SK-N-SH treated with all-trans-retinoic acid at 6 μM for 48 hours (cell line): Measurements from ENCODE around the gene STK17B.

Experiments used
- ATAC-seq: fragments of 200-7000 bp; cut with Tn5 transposase; 3 replicates; pipeline ENCODE4 v1.9.1; 2020; ENCODE audit warnings: mild to moderate bottlenecking, moderate library complexity
- ARNTL ChIP-seq: fragments of 450-650 bp; formaldehyde crosslinking; IDR thresholded peaks from 2 replicates; pipeline ENCODE4 v1.5.0; 2020; ENCODE audit warnings: low read depth, mild to moderate bottlenecking, moderate library complexity, borderline replicate concordance
- BACH2 ChIP-seq: fragments of 250-450 bp; sonication (Bioruptor Pico); IDR thresholded peaks from 2 replicates; pipeline ENCODE4 v1.9.0; 2021; ENCODE audit warnings: mild to moderate bottlenecking, borderline replicate concordance
- CREB5 ChIP-seq: fragments of 250-450 bp; sonication (Bioruptor Pico); IDR thresholded peaks from 2 replicates; pipeline ENCODE4 v1.5.1; 2020; ENCODE audit warnings: low read depth, mild to moderate bottlenecking, moderate library complexity
- CSDC2 ChIP-seq: fragments of 250-450 bp; sonication (Bioruptor Pico); IDR thresholded peaks from 2 replicates; pipeline ENCODE4 v1.5.0; 2020; ENCODE audit warnings: mild to moderate bottlenecking, moderate library complexity
- CSRNP3 ChIP-seq: fragments of 250-450 bp; sonication (Bioruptor Pico); IDR thresholded peaks from 2 replicates; pipeline ENCODE4 v1.5.1; 2021; ENCODE audit warnings: mild to moderate bottlenecking, moderate library complexity
- ESRRG ChIP-seq: fragments of 250-450 bp; sonication (Bioruptor Pico); IDR thresholded peaks from 2 replicates; pipeline ENCODE4 v1.6.1; 2021; ENCODE audit warnings: mild to moderate bottlenecking
- GLIS3 ChIP-seq: fragments of 250-450 bp; sonication (Bioruptor Pico); IDR thresholded peaks from 2 replicates; pipeline ENCODE4 v1.5.0; 2020; ENCODE audit warnings: mild to moderate bottlenecking, moderate library complexity
- ISL1 ChIP-seq: fragments of 250-450 bp; sonication (Bioruptor Pico); IDR thresholded peaks from 2 replicates; pipeline ENCODE4 v2.1.2; 2022; ENCODE audit warnings: mild to moderate bottlenecking, moderate library complexity
- OSR1 ChIP-seq: fragments of 250-450 bp; sonication (Bioruptor Pico); IDR thresholded peaks from 2 replicates; pipeline ENCODE4 v1.8.0; 2022; ENCODE audit warnings: moderate library complexity, mild to moderate bottlenecking, inconsistent platforms
- PATZ1 ChIP-seq: fragments of 250-450 bp; sonication (Bioruptor Pico); IDR thresholded peaks from 2 replicates; pipeline ENCODE4 v1.8.0; 2020; ENCODE audit warnings: mild to moderate bottlenecking, moderate library complexity, borderline replicate concordance
- POU6F1 ChIP-seq: fragments of 250-450 bp; sonication (Bioruptor Pico); IDR thresholded peaks from 2 replicates; pipeline ENCODE4 v1.8.0; 2021; ENCODE audit warnings: low read depth, mild to moderate bottlenecking, moderate library complexity, borderline replicate concordance
- PPARA ChIP-seq: fragments of 250-450 bp; sonication (Bioruptor Pico); IDR thresholded peaks from 2 replicates; pipeline ENCODE4 v1.5.0; 2020; ENCODE audit warnings: mild to moderate bottlenecking, borderline replicate concordance
- RARB ChIP-seq: fragments of 250-450 bp; sonication (Bioruptor Pico); IDR thresholded peaks from 2 replicates; pipeline ENCODE4 v1.8.0; 2021; ENCODE audit warnings: mild to moderate bottlenecking, moderate library complexity
- SNAI2 ChIP-seq: fragments of 250-450 bp; sonication (Bioruptor Pico); IDR thresholded peaks from 2 replicates; pipeline ENCODE4 v1.5.0; 2020; ENCODE audit warnings: mild to moderate bottlenecking, moderate library complexity
- TOX ChIP-seq: fragments of 250-450 bp; sonication (Bioruptor Pico); IDR thresholded peaks from 2 replicates; pipeline ENCODE4 v1.8.0; 2021; ENCODE audit warnings: mild to moderate bottlenecking, moderate library complexity, borderline replicate concordance
- TSHZ2 ChIP-seq: fragments of 250-450 bp; sonication (Bioruptor Pico); IDR thresholded peaks from 2 replicates; pipeline ENCODE4 v1.5.0; 2020; ENCODE audit warnings: mild to moderate bottlenecking, moderate library complexity
- ZC3H10 ChIP-seq: fragments of 250-450 bp; sonication (Bioruptor Pico); IDR thresholded peaks from 2 replicates; pipeline ENCODE4 v1.5.1; 2021; ENCODE audit warnings: mild to moderate bottlenecking, moderate library complexity
- ZFP3 ChIP-seq: fragments of 250-450 bp; sonication (Bioruptor Pico); IDR thresholded peaks from 2 replicates; pipeline ENCODE4 v1.5.0; 2020; ENCODE audit warnings: mild to moderate bottlenecking, moderate library complexity
- ZFP30 ChIP-seq: fragments of 450-650 bp; formaldehyde crosslinking; IDR thresholded peaks from 2 replicates; pipeline ENCODE4 v1.5.0; 2022; ENCODE audit warnings: mild to moderate bottlenecking, moderate library complexity
- ZNF565 ChIP-seq: fragments of 450-650 bp; formaldehyde crosslinking; conservative IDR thresholded peaks from 2 replicates; pipeline ENCODE4 v1.5.0; 2020; ENCODE audit warnings: low read depth, mild to moderate bottlenecking, moderate library complexity
- ZNF70 ChIP-seq: fragments of 450-650 bp; formaldehyde crosslinking; IDR thresholded peaks from 2 replicates; pipeline ENCODE4 v1.5.0; 2020; ENCODE audit warnings: mild to moderate bottlenecking, moderate library complexity
- ZNF8 ChIP-seq: fragments of 450-650 bp; formaldehyde crosslinking; IDR thresholded peaks from 2 replicates; pipeline ENCODE4 v1.5.0; 2020; ENCODE audit warnings: mild to moderate bottlenecking, moderate library complexity

The STK17B gene

GRCh38 chr2:196184921-196185320, 13.5 kb upstream of the STK17B start:
- TF ChIP-seq ARNTL (CRISPR knock-in tag) (no peak), ZNF8 (CRISPR knock-in tag) (no peak), CREB5 (CRISPR knock-in tag) (no peak), CSDC2 (no peak), ISL1 (CRISPR knock-in tag) (no peak), ESRRG (CRISPR knock-in tag) (no peak), OSR1 (no peak), ZNF70 (CRISPR knock-in tag) (no peak), GLIS3 (CRISPR knock-in tag) (no peak), TOX (CRISPR knock-in tag) (no peak), TSHZ2 (CRISPR knock-in tag) (no peak), ZFP3 (no peak), CSRNP3 (CRISPR knock-in tag) (no peak), ZC3H10 (CRISPR knock-in tag) (no peak), ZFP30 (no peak), BACH2 (no peak)
- TF ChIP-seq, all 23 proteins: peak for 0
- ATAC-seq = no peak

DNA sequence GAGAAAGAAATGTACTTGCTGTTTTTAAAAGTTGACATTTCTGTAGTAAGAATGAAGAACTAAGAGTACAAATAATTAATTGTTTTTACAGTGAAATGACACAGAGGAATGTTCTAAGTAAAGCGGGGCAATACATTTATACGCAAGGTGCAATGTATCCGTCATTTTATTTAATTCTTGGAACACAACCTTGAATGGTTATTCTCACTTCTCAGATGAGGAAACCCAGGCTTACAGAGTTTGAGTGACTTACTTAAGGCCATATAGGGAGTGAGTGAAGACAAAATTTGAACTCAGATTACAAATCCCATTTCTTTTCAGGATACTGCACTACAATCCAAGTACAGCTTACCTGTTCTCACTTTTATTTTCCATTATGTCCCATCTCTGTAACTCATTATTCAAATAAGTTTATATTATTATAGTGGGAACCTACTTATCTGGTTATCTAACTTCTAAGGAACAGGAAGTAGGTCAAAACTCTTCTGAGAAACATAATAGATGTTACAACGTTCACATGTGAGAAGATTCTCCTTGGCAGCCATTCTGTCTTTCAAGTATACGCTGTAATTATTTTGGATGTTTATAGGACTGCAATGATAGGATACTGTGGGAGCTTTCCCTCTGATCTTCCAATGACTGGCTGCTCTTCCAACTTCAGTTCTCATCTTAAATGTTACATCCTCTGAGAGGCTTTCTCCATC, 12.3 kb upstream of the STK17B start:
- TF ChIP-seq GLIS3 (CRISPR knock-in tag) (no peak), OSR1 (no peak), ESRRG (CRISPR knock-in tag) (no peak), PATZ1 (CRISPR knock-in tag) (no peak), RARB (CRISPR knock-in tag) (no peak), ZNF8 (CRISPR knock-in tag) (no peak)
- ATAC-seq = no peak

- TF ChIP-seq ARNTL (CRISPR knock-in tag) (no peak), CSDC2 (no peak), SNAI2 (CRISPR knock-in tag) (no peak), POU6F1 (no peak), PPARA (CRISPR knock-in tag) (no peak), PATZ1 (CRISPR knock-in tag) (no peak), CSRNP3 (CRISPR knock-in tag) (no peak), ZFP30 (no peak), ZFP3 (no peak), ZNF565 (no peak)
- ATAC-seq = no peak
Measured at GRCh38 chr2:196183172-196183473, 11.7 kb upstream of the STK17B start.
